ENCODE data around the gene ZNF324B.
A peak's percentile ranks its signal among the peaks of the same experiment; 100 is the strongest.

ZNF324B gene

GRCh38 chr19:58408152-58409009 lies 43.0 kb upstream of the ZNF324B start, which contains the start of gene ZNF584 (continued):
- TF ChIP-seq ZBTB44 (tag by site-specific recombination; IDR thresholded peaks at IDR 0.05) = no peak
- no peak for TF ChIP-seq ZNF529 (tag by site-specific recombination; IDR thresholded peaks at IDR 0.05; ENCODE audit: insufficient replicate concordance)
- no peak for TF ChIP-seq ZNF747 (tag by site-specific recombination; IDR thresholded peaks at IDR 0.05)
- peak; percentile 62 for TF ChIP-seq YY2 (tag by site-specific recombination; IDR thresholded peaks at IDR 0.05)
- no peak; the same call in 1 of the 2 replicates for TF ChIP-seq PRDM4 (tag by site-specific recombination; IDR thresholded peaks at IDR 0.05)
- TF ChIP-seq GLI2 (tag by site-specific recombination; IDR thresholded peaks at IDR 0.05; ENCODE audit: borderline replicate concordance, low read depth) = no peak
- TF ChIP-seq ZNF677 (tag by site-specific recombination; IDR thresholded peaks at IDR 0.05) = no peak
- TF ChIP-seq ZNF548 (tag by site-specific recombination; IDR thresholded peaks at IDR 0.05) = no peak
- no peak for TF ChIP-seq ZNF112 (tag by site-specific recombination; IDR thresholded peaks at IDR 0.05)
- no peak for TF ChIP-seq ZNF423 (tag by site-specific recombination; IDR thresholded peaks at IDR 0.05)
- peak; percentile 32; the same call in 1 of the 2 replicates for TF ChIP-seq GLIS1 (tag by site-specific recombination; IDR thresholded peaks at IDR 0.05)
- no peak for TF ChIP-seq ZNF544 (tag by site-specific recombination; IDR thresholded peaks at IDR 0.05)
- no peak for TF ChIP-seq ZNF223 (tag by site-specific recombination; IDR thresholded peaks at IDR 0.05)
- no peak for TF ChIP-seq ZNF133 (tag by site-specific recombination; IDR thresholded peaks at IDR 0.05)
- no peak for TF ChIP-seq ZSCAN18 (tag by site-specific recombination; IDR thresholded peaks at IDR 0.05)
- peak; percentile 76 for TF ChIP-seq CTCF (tag by site-specific recombination; IDR thresholded peaks at IDR 0.05)
- TF ChIP-seq ZNF202 (tag by site-specific recombination; IDR thresholded peaks at IDR 0.05; ENCODE audit: borderline replicate concordance) = no peak
- peak; percentile 85 for TF ChIP-seq ZBTB8A (tag by site-specific recombination; IDR thresholded peaks at IDR 0.05)
- no peak for TF ChIP-seq ZNF623 (tag by site-specific recombination; IDR thresholded peaks at IDR 0.05)
- no peak for TF ChIP-seq ZNF670 (tag by site-specific recombination; IDR thresholded peaks at IDR 0.05; ENCODE audit: low read depth)
- no peak for TF ChIP-seq PRDM6 (tag by site-specific recombination; IDR thresholded peaks at IDR 0.05)
- TF ChIP-seq SP3 (tag by site-specific recombination; IDR thresholded peaks at IDR 0.05) = peak; percentile 98
- TF ChIP-seq HOXD13 (CRISPR knock-in tag; IDR thresholded peaks at IDR 0.05; ENCODE audit: borderline replicate concordance) = no peak
- peak; percentile 40; the same call in 1 of the 2 replicates for TF ChIP-seq ZNF837 (tag by site-specific recombination; IDR thresholded peaks at IDR 0.05)
- TF ChIP-seq ZNF350 (tag by site-specific recombination; IDR thresholded peaks at IDR 0.05) = no peak
- TF ChIP-seq INSM2 (tag by site-specific recombination; IDR thresholded peaks at IDR 0.05) = peak; percentile 44; the same call in 1 of the 2 replicates
- no peak for TF ChIP-seq ZNF449 (tag by site-specific recombination; IDR thresholded peaks at IDR 0.05)

All from HEK293 (cell line).